Measurements from ENCODE around the gene PFKFB2. TPM values are rescaled to one million over a fixed set of nuclear protein-coding genes. Genes with fewer than 3 reads are reported as not detected.

The PFKFB2 gene
- total RNA-seq, 1 donor from 2014 or later: 8.9 TPM

DNA sequence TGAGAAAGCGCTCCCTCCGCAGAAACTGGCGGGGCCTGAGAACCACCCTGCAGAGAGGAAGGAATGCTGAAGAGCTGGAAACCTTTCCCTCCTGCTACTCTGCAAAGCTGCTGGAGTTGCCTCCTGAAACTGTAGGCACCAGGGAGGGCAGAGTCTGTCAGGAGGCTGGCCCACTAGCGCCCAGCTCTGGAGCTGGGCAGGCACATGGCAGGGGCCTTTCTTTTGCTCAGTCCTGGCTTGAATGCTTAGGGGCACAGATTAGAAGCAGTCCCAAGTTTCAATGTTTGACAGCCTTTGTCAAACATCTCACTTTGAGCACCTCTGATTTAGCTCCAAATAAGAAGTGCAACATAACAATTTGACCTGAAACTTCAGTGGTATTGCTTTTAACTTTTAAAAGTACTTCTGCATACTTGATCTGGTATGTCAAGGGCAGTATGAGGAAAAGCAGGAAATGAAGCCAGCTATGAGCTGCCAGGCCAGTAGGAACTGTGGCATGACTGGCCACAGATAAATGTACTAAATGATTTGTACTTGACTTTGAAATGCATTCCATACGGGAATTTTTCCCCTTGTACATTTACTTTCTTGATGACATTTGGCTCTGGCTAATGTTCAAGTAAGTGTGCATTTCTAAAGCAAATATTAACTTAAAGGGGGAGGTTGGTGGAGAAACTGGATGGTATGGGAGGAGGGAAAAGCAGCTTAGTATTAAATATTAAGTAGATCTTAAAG is 27.8 kb upstream of the PFKFB2 start:
- no peaks in the 10 kb centered on the region for H3K36me3 Mint-ChIP-seq (ENCODE audit: low read depth, unreplicated experiment)
- H3K4me1 Mint-ChIP-seq (ENCODE audit: unreplicated experiment): peaks cover 11% of the 10 kb centered on the region
- H3K4me3 Mint-ChIP-seq (ENCODE audit: unreplicated experiment): no peak overlapping the region
- peaks cover 9% of the 10 kb centered on the region for H3K27me3 Mint-ChIP-seq (ENCODE audit: unreplicated experiment)
- no peak overlapping the region for H3K27ac Mint-ChIP-seq (ENCODE audit: unreplicated experiment)
- no peak for DNase-seq (ENCODE audit: low spot score)
- H3K9me3 Mint-ChIP-seq (ENCODE audit: unreplicated experiment): no peaks in the 10 kb centered on the region
- TF ChIP-seq, protein P1, sequence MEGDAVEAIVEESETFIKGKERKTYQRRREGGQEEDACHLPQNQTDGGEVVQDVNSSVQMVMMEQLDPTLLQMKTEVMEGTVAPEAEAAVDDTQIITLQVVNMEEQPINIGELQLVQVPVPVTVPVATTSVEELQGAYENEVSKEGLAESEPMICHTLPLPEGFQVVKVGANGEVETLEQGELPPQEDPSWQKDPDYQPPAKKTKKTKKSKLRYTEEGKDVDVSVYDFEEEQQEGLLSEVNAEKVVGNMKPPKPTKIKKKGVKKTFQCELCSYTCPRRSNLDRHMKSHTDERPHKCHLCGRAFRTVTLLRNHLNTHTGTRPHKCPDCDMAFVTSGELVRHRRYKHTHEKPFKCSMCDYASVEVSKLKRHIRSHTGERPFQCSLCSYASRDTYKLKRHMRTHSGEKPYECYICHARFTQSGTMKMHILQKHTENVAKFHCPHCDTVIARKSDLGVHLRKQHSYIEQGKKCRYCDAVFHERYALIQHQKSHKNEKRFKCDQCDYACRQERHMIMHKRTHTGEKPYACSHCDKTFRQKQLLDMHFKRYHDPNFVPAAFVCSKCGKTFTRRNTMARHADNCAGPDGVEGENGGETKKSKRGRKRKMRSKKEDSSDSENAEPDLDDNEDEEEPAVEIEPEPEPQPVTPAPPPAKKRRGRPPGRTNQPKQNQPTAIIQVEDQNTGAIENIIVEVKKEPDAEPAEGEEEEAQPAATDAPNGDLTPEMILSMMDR (IDR thresholded peaks at IDR 0.05; ENCODE audit: unreplicated experiment): no peak

DNA sequence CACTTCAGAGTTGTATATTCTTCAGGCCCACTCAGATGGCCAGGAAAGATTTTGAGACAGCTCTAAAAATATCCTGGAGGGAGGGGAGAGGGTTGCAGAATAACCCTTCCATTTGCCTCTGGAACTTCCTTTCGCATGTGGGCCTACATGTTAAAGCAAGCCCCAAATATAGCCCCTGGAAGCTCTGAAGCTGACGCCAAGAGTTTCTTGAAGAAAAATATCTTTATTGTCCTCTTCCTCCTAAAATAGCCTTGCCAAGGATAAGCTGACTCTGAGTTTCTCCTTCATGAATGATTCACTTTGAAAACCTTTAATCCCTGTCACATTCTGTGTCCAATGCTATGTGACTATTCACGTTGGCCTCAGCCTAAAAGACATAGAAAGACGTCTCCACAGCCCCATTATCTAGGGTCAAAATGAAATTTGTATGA is 27.0 kb upstream of the PFKFB2 start:
- TF ChIP-seq, protein P1 (IDR thresholded peaks at IDR 0.05; ENCODE audit: unreplicated experiment): no peak

DNA sequence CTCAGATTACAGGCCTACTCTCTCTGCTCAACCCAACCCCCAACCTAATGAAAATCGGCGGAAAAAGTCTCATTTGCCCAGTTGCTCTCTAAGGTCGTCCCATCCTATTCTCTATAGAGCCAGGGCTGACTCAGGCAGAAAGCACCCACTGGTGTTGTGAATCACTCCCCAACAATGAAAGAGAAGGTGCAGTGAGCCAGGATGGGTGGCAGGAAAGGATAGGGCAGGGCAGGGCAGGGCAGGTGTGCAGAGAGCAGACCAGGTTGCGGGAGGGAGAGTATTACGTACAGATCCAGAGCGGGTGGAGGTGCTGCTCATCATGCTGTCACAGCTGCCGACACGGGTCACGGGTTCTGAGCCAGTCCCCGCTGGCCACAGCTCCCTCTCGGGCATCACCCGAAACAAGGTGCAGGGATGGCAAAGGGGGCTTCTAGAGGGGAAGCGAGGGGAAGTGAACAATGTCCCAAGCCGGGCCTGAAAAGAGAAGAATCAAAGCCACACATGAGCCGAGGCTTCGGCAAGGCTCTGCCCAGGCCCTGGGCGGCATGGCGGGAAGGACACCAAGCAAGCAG is 25.8 kb upstream of the PFKFB2 start:
- Mint-ChIP-seq H3K27ac (ENCODE audit: unreplicated experiment) (no peak overlapping the region), H3K9me3 (ENCODE audit: unreplicated experiment) (no peaks in the 10 kb centered on the region), H3K27me3 (ENCODE audit: unreplicated experiment) (peaks cover 7% of the 10 kb centered on the region), H3K4me3 (ENCODE audit: unreplicated experiment) (no peak overlapping the region), H3K4me1 (ENCODE audit: unreplicated experiment) (peaks cover 15% of the 10 kb centered on the region), H3K36me3 (ENCODE audit: low read depth, unreplicated experiment) (no peaks in the 10 kb centered on the region)
- TF ChIP-seq, protein P1 (IDR thresholded peaks at IDR 0.05; ENCODE audit: unreplicated experiment): no peak
- no peak for DNase-seq (ENCODE audit: low spot score)

More for the DNA sequence above, 27.0 kb upstream of the PFKFB2 start:
- H3K4me3 Mint-ChIP-seq (ENCODE audit: unreplicated experiment): no peak overlapping the region
- no peak overlapping the region for H3K27ac Mint-ChIP-seq (ENCODE audit: unreplicated experiment)
- no peaks in the 10 kb centered on the region for H3K36me3 Mint-ChIP-seq (ENCODE audit: low read depth, unreplicated experiment)
- H3K9me3 Mint-ChIP-seq (ENCODE audit: unreplicated experiment): no peaks in the 10 kb centered on the region
- H3K4me1 Mint-ChIP-seq (ENCODE audit: unreplicated experiment): peaks cover 11% of the 10 kb centered on the region
- H3K27me3 Mint-ChIP-seq (ENCODE audit: unreplicated experiment): peaks cover 9% of the 10 kb centered on the region
- DNase-seq (ENCODE audit: low spot score): no peak

DNA sequence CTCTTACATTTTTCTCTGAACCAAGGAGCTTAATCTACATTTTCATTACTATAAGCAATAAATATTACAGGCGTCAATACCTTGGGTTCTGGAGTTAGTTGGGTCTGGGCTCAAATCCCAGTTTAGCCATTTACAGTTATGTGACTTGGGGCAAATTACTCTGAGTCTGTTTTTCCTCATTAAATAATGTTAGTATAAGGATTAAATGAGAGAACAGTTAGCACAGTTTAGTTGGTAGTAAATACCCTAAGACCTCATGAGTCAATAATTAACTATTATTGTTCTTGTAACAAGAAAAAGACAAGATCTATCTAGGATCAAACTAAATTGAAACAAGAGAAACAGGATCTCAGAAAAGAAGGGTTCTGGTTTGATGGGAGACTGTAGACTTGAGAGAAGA is 25.2 kb upstream of the PFKFB2 start:
- Mint-ChIP-seq H3K36me3 (ENCODE audit: low read depth, unreplicated experiment) (no peaks in the 10 kb centered on the region), H3K27me3 (ENCODE audit: unreplicated experiment) (peaks cover 7% of the 10 kb centered on the region), H3K27ac (ENCODE audit: unreplicated experiment) (no peak overlapping the region), H3K4me3 (ENCODE audit: unreplicated experiment) (no peak overlapping the region), H3K4me1 (ENCODE audit: unreplicated experiment) (peaks cover 18% of the 10 kb centered on the region), H3K9me3 (ENCODE audit: unreplicated experiment) (no peaks in the 10 kb centered on the region)
- TF ChIP-seq, protein P1 (IDR thresholded peaks at IDR 0.05; ENCODE audit: unreplicated experiment): no peak
- DNase-seq (ENCODE audit: low spot score): no peak

Measured in endothelial cell (in vitro differentiated cells).